ENCODE results near the gene ELOA.
A peak's percentile ranks its signal among the peaks of the same experiment; 100 is the strongest.
"Not testable (repeated sequence)": the region's sequence is repeated elsewhere in the genome, so short reads cannot be mapped to it uniquely, and the experiment has no call there.

ELOA gene

DNA sequence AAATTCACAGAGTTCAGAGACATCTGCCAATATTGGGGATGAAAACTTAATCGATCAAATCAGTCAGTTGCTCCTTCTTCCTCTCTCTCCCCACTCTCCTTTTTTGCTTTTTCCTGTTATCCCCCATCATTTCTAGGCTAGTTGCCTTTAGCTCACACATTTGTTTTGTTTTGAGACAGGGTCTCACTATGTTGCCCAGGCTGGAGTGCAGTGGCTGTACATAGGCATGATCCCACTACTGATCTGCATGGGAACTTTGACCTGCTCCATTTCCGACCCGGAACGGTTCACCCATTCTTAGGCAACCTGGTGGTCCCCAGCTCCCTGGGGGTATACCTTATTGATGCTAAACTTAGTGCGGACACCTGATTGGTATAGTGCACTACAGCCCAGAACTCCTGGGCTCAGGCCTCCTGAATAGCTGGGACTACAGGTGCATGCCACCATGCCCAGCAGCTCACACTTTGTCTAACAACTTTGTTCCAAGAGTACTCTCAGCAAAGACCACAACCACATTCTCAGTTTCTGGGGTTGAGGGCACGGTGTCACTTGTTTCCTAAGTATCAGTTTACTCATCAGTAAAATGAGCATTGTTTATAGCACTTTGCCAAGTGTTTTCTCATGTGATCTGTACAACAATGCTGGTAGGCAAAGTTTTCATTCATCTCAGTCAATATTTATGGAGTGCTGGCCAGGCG is 6.7 kb upstream of the ELOA start:
- no peak for DNase-seq

DNA sequence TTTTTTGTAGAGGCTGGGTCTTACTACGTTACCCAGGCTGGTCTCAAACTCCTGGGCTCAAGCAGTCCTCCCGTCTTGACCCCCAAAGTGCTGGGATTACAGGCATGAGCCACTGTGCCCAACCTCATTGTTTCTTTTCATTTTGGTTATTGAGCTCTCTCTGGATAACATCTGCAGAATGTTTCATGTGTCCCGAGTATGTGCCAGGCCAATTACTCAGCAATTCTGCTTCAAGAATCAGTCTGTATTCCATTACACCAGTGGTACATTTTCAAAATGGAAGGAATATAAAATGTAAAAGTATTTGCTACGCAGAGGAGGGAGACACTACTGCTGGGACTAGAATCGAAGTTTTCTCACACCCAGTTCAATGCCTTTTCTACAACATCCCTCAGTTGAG is 1.7 kb upstream of the ELOA start:
- no peak for DNase-seq

DNA sequence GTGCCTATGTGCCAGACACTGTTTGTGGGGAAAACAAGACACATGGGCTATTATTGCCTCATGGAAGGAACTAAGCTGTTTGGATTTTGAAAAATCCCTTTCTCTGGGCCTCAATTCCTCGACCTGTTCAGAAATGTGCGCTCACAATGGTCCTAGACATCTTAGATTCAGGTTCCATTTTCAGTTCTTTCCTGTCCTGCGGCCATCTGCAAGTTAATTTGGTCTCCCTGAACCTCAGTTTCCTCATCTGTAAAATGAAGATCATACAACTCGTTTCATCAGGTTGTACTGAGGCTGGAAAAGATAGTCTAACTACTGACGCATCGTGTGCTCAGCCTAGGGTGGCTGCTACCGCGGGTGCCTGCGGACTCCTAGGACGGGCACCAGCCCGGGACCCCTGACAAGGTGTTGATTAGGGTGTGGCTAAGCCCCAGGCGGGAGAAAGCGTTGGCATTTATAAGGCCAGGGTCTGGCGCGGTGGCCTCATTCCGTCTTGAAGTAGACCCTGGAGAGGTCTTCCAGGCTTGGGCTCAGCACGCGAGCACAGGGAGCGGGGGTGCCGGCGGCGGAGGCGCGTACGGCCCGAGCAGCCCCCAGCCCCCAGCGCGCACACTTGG is 493 bp upstream of the ELOA start:
- no peak for DNase-seq

DNA sequence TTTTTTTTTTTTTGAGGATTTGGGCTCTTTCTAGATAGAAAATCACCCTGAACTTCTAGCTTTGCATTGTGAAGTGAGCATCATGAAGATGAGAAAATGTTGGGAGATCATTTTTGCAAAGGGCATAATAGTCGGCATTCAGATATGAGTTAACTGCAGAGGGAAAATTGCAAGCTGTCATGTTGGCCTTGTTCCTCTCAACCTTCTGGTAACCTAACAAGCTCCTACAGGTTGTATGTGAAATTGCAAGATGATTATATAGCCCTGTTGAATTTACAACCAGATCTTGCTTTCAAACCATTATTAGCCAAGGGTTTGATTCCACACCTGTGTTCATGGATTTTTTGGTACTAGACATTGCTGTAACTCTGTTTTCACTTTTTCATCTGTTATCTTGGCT is 2.2 kb downstream of the ELOA start:
- no peak for DNase-seq

DNA sequence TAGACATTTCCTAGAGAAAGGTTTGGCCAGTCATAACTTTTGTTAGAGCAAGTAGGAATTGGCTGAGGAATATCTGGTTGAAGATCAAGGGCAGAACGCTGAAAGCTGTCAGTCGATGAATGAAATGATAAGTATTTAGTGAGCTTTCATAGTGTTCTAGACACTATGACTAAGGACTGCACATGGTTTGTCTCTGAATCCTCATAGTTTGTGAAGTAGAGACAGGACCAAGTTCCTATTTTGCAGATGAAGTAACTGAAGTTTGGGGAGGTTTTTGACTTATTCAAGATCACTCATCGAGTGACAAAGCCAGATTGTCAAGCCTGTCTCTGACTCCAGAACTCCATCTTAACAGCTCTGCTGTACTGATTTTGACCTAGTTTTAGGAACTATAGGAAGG is 4.7 kb downstream of the ELOA start:
- DNase-seq = no peak

DNA sequence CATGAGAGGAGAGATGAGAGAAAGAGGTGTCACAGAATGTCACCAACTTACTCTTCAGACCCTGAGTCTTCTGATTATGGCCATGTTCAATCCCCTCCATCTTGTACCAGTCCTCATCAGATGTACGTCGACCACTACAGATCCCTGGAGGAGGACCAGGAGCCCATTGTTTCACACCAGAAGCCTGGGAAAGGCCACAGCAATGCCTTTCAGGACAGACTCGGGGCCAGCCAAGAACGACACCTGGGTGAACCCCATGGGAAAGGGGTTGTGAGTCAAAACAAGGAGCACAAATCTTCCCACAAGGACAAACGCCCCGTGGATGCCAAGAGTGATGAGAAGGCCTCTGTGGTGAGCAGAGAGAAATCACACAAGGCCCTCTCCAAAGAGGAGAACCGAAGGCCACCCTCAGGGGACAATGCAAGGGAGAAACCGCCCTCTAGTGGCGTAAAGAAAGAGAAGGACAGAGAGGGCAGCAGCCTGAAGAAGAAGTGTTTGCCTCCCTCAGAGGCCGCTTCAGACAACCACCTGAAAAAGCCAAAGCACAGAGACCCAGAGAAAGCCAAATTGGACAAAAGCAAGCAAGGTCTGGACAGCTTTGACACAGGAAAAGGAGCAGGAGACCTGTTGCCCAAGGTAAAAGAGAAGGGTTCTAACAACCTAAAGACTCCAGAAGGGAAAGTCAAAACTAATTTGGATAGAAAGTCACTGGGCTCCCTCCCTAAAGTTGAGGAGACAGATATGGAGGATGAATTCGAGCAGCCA is 8.0 kb downstream of the ELOA start:
- DNase-seq = peak; percentile 41

DNA sequence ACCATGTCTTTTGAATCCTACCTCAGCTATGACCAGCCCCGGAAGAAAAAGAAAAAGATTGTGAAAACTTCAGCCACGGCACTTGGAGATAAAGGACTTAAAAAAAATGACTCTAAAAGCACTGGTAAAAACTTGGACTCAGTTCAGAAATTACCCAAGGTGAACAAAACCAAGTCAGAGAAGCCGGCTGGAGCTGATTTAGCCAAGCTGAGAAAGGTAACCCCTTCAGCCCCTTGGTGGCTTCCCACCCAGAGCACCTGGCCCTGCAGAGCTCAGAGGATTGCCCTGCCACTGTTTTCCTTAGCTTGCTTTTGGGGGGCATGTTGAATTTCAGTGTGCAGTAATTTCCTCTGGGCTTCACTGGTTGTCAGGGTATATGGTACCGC is 8.5 kb downstream of the ELOA start:
- no peak for DNase-seq

DNA sequence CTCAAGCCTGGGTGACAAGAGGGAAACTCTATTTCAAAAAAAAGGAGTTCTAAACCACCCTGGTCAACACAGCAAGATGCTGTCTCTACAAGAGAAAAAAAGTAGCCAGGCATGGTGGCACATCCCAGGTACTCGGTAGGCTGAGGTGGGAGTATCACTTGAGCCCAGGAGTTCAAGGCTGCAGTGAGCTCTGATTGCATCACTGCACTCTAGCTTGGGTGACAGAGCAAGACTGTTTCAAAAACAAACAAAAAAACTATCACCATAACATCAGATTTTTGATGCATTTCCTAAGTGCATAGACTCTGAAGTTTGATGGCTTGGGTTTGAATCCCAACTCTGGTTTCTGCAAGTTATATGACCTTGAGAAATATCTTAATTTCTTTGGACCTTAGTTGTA is 9.6 kb downstream of the ELOA start:
- no peak for DNase-seq

DNA sequence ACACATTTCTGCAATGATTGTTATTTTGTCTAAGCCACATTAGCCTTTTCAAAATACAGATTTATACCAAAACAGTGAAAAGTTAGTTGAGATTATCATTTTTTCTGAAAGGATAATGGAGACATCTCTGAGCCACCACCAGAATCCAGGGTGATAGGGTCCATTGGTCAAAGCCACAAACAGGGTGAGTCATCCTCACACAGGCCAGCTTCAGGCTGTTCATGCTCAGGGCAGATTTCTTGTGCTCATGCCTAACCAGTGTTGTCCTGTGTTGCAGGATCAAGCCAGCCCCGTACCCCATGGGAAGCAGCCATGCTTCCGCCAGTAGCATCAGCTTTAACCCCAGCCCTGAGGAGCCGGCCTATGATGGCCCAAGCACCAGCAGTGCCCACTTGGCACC is 13.4 kb downstream of the ELOA start:
- DNase-seq = no peak

DNA sequence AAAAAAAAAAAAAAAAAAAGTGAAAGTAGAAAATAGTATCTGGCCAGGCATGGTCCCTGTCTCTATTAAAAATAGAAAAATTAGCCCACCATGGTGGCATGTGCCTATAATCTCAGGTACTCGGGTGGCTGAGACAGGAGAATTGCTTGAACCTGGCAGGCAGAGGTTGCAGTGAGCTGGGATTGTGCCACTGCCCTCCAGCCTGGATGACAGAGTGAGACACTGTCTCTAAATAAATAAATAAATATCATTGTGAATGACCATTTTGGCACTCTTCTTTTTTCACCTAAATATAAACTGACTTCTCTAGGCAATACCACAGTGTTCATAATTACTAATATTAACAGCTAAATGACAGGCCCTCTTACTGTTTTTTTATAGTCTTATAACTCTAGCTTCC is 14.5 kb downstream of the ELOA start:
- no peak for DNase-seq

DNA sequence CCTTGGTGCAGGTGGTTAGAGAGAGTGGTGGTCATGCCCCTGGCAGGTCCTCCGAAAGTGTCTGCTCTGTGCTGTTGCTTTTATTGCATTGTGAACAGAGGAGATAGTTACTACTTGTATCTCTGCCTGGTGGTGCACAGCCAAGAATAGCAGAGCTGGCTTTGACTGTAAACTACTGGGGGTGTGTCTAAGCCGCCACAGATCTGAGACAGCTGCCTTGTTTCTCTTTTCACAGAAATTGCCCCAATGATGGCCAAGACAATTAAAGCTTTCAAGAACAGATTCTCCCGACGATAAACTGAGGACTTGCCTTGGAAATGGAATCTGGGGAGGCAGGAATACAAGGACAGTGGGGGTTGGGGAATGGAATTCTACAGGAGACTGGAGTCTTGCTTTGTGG is 16.0 kb downstream of the ELOA start:
- DNase-seq = no peak

DNA sequence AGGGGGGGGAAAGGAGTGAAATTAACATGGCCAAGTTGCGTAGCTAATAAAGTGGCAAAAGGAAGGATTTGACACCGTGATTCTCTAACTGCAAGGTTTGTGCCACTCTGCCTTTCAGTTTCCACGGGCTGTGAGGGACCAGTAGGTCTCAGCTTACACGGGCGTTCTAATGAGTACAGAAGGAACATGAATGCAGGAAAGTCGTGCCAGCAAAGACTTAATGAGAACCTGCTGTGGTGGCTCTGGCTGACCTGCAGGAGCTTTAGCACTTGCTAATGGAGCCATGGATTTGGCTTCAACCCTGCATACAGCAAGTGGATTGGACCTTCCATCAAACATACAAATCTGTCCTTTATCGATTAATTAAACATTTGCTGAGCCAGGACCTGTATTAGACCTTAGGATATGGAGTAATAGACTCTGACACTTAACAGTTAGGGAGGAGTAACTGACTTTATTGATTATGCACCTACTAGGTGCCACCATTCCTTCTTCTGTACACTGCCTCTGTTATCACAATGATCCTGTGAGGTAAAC is 19.8 kb downstream of the ELOA start:
- no peak for DNase-seq

DNA sequence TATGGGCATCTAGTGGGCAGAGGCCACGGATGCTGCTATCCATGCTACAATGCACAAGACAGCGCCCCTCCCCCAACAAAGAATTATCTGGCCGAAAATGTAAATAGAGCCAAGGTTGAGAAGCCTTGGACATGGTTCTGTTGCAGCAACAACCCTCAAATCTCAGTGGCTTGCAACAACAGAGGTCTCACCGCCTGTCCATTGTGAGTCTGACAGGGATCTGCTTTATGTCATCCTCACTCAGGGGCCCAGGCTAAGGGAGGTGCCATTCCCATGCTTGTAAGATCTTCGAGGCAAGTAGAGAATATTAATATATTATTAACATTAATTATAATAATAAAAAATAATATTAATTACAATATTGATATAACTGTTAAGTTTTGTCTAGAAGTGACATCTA is 25.5 kb downstream of the ELOA start:
- no peak for DNase-seq

DNA sequence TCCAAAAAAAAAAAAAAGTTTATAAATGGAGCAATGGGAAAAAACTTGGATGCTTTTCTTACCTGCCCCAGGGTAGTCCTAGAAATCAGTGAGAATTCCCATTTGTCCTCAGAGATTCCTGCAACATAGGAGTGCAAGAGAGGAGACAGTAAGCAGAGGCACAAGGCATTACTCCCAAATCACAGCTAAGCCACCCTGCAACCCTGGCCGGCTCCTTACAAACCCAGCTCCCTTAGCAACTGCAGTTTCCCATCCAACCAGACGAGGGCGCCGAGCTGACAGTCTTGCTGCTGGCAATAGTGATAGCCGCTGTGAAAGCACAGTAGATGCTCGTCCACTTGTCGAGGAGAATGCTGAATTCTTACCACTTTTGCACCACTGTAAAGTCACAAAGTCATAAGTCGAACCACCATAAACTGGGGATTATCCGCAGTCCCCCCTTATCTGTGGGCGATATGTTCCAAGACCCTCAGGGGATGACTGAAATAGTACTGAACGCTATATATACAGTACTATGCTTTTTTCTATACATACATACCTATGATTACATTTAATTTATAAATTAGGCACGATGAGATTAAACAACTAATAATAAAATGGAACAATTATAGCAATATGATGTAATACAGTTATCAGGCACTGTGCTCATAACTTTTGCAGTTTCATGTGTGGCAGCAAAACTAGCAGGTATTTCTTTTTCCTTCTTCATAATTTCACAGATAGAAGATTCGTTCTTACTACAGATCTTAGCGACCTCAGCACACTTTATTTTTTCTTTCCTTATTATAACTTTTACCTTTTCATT is 29.0 kb downstream of the ELOA start:
- peak; percentile 36 for DNase-seq

DNA sequence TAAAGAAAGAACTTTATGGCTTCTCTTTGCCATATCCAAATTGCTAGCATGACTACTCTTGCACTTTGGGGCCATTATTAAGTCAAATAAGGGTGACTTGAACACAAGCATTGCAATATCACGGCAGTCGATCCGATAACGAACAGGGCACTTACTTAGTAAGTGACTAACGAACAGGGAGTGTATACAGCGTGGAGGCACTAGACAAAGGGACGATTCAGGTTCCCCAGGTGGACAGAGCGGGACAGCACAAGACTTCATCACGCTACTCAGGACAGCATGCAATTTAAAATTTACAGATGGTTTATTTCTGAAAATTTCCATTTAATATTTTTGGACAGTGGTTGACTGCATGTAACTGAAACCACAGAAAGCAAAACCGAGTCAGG is 29.6 kb downstream of the ELOA start:
- DNase-seq = no peak

DNA sequence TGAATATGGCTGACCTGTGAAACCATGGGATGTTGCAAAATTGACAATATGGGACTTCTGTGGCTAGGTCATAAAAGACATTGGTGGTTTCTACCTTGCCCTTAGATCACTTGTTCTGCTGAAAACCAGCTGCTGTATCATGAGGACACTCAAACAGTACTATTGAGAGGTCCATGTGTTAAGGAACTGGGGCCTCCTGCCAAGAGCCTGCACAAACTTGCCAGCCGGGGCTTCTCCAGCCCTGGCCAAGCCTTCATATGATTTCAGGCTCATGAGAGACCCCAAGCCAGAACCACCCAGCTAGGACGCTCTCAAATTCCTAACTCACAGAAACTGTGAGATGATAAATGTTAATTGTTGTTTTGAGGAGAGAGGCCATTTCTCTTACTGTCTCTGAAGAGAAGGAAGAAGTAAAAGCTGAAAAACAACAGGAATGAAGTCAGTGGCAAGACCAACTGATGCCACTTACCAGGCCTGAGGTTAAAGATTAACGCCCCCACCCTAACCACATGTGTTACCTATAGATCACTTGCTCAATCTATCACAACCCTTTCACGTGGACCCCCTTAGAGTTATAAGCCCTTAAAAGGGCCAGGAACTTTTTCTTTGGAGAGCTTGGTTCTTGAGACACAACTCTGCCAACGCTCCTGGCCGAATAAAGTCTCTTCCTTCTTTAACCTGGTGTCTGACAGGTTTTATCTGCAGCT is 31.1 kb downstream of the ELOA start:
- DNase-seq = no peak

DNA sequence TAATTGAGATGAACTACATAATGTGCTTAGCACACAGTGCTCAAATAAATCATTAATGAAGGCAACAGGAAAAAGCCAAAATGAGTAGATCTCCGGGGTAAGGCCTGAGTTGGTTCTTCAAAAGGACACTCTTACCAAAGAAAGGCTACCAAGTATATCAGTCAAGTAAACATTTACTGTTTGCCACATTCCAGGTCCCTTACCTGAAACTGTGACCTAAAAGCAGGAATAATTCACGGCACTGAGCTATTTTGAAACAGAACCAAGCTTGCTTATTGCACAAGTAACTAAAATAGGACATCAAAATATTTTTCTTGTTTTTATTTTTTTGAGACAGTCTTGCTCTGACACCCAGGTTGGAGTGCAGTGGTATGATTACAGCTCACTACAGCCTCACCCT is 32.9 kb downstream of the ELOA start:
- DNase-seq = no peak

DNA sequence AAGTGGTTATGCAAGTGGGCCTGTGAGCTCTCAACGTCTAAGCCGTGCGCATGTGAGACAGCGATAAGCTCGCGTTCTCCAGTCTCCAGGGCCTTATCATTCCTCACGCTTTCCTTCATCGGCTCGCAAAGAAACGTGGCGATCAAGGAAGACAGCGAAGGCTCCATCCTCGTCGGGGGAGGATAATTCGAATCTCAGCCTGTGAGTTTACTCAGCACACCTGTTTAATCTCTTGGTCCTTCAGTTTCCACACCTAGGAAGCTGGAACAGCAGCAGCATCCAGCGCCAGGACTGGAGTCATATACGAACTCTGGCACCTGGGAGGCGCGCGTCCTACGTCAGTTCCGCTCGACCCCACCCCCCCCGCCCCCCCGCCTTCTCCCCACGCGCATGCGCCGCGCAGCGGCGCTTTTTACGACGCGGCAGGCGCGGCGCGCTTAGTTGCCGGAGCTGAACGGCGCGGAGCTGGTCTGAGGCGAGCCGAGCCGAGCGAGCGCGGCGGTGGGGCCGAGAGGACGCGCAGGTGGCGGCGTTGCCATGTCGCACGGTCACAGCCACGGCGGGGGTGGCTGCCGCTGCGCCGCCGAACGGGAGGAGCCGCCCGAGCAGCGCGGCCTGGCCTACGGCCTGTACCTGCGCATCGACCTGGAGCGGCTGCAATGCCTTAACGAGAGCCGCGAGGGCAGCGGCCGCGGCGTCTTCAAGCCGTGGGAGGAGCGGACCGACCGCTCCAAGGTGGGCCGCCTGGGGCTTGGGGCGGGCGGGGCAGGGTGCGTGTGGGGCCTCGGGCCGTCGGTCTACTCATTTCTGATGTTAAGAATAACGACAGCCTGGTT is 34.9 kb downstream of the ELOA start, which contains the start of gene PITHD1:
Gene PITHD1 (plus strand): TSS at position 440 of the 836 bp plus-strand sequence. CDS start 98 bp downstream, at position 538.
- DNase-seq = peak; percentile 44

DNA sequence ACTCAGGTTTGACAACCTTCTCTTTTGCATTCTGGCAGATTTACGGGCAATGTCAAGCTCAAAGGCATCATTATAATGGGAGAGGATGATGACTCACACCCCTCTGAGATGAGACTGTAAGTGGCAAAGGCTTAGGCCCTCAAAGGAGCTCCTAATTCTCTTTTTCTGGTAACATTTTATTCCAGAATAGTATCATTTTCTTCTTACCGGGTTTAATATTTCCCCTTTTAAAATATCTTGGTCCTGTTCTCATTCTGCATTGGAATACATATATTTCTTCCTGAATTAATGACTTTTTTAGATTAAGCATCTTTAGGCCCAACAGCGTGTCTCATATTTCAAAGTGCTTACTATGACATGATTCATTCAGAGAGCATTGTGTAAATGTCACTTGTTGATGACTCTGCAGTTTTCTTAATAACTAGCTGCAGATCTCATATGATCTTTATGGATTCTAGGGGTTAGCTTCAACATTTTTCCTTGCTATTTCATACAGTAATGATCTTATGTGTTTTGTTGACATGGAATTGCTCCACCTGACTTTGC is 36.6 kb downstream of the ELOA start:
- no peak for DNase-seq

DNA sequence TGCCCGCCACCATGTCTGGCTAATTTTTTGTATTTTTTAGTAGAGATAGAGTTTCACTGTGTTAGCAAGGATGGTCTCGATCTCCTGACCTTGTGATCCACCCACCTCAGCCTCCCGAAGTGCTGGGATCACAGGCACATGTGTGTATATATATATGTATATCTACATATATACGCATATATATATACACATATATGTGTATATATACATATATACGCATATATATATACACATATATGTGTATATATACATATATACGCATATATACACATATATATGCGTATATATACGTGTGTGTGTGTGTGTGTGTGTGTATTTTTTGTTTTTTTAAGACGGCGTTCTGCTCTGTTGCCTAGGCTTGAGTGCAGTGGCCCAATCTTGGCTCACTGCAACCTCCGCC is 39.9 kb downstream of the ELOA start:
- DNase-seq = not testable (repeated sequence)

DNA sequence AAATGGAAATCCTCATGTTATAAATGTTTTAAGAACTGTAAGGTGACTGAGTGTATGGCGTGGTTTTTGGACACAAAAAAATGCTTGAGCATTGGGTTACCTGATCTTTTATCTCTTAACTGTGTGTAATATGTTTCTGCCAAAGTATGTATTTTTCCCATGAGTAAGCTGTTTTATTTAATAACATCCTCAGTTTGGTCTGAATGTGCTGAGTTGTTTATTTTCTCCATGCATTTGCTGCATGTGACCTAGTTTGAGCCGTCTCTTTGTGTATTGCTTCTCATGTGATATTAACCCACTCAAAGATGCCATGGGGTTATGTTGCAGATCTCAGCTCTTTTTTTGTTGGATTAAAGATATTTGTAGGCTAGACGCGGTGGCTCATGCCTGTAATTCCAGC is 41.6 kb downstream of the ELOA start:
- DNase-seq = no peak
